Activated CD4-positive, alpha-beta memory T cell treated with anti-CD3 and anti-CD28 coated beads, Interleukin-2, amount 10 ng/mL, durations not matched to agents 7 days and 5 days (primary cell): ENCODE data around the gene ERCC4. TPM values are rescaled to one million over a fixed set of nuclear protein-coding genes. Genes with fewer than 3 reads are reported as not detected.

Experiments used
- CTCF ChIA-PET: fragments of 350-600 bp; sonication (Branson Sonifier 250); formaldehyde crosslinking; loops from one replicate; lab custom pipeline; 2021; ENCODE audit warnings: antibody characterized with exemption, inconsistent platforms; lab: Charles Lee
- POLR2A ChIA-PET: fragments of 350-600 bp; sonication (Branson Sonifier 250); formaldehyde crosslinking; loops from one replicate; lab custom pipeline; 2021; ENCODE audit warnings: antibody characterized with exemption; lab: Charles Lee
- DNase-seq: peaks from one replicate; pipeline ENCODE4 v3.0.0-alpha.2; 2020
- H3K27ac Mint-ChIP-seq: one replicate; pipeline ENCODE4 v1.8.0; 2021; ENCODE audit warnings: mild to moderate bottlenecking, mixed read lengths
- H3K27me3 Mint-ChIP-seq: one replicate; pipeline ENCODE4 v1.8.0; 2021; ENCODE audit warnings: mixed read lengths
- H3K36me3 Mint-ChIP-seq: one replicate; pipeline ENCODE4 v1.8.0; 2021; ENCODE audit warnings: low read depth, mixed read lengths
- H3K4me1 Mint-ChIP-seq: one replicate; pipeline ENCODE4 v1.8.0; 2021; ENCODE audit warnings: mixed read lengths
- H3K4me3 Mint-ChIP-seq: one replicate; pipeline ENCODE4 v1.8.0; 2021; ENCODE audit warnings: mild to moderate bottlenecking, mixed read lengths
- H3K9me3 Mint-ChIP-seq: one replicate; pipeline ENCODE4 v1.8.0; 2021; ENCODE audit warnings: mixed read lengths
- total RNA-seq, 2 experiments: library from RNA; stranded (reverse); gene quantifications; one replicate each; pipeline ENCODE4 v1.2.3, GENCODE V29; 2021

The ERCC4 gene
- total RNA-seq, 2 experiments from 2014 or later: 10.1 to 11.1 TPM

GRCh38 chr16:13984794-13985193 lies 64.8 kb downstream of the ERCC4 start:
- ChIA-PET CTCF (no interaction called here), POLR2A (no interaction called here)
- no peak for DNase-seq
- H3K9me3 Mint-ChIP-seq: no peaks in the 10 kb centered on the region
- H3K27ac Mint-ChIP-seq: no peak overlapping the region
- H3K4me1 Mint-ChIP-seq: no peaks in the 10 kb centered on the region
- H3K4me3 Mint-ChIP-seq: no peak overlapping the region
- no peaks in the 10 kb centered on the region for H3K36me3 Mint-ChIP-seq
- H3K27me3 Mint-ChIP-seq: no peaks in the 10 kb centered on the region

DNA sequence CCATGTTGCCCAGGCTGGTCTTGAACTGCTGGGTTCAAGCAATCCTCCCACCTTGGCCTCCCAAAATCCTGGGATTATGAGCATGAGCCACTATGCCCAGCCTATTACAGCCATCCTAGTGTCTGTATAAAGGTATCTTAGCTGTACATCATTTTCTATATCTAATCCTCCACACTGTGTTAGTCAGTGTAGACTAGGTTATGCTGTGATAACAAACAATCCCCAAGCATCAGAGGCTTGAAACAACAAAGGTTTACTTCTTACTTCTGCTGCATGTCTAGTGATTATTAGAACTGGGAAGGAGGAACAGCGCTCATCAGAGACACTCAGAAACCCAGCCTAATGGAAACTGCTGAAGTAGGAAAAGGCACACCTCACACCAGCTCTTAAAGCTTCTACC lies 68.1 kb downstream of the ERCC4 start:
- no peaks in the 10 kb centered on the region for H3K27me3 Mint-ChIP-seq
- DNase-seq: no peak
- H3K4me1 Mint-ChIP-seq: no peaks in the 10 kb centered on the region
- POLR2A ChIA-PET: no interaction called here
- no peaks in the 10 kb centered on the region for H3K9me3 Mint-ChIP-seq
- no peak overlapping the region for H3K27ac Mint-ChIP-seq
- CTCF ChIA-PET: no interaction called here
- no peaks in the 10 kb centered on the region for H3K36me3 Mint-ChIP-seq
- no peak overlapping the region for H3K4me3 Mint-ChIP-seq

GRCh38 chr16:13992322-13992721 lies 72.4 kb downstream of the ERCC4 start:
- POLR2A ChIA-PET: no interaction called here
- H3K27ac Mint-ChIP-seq: no peak overlapping the region

DNA sequence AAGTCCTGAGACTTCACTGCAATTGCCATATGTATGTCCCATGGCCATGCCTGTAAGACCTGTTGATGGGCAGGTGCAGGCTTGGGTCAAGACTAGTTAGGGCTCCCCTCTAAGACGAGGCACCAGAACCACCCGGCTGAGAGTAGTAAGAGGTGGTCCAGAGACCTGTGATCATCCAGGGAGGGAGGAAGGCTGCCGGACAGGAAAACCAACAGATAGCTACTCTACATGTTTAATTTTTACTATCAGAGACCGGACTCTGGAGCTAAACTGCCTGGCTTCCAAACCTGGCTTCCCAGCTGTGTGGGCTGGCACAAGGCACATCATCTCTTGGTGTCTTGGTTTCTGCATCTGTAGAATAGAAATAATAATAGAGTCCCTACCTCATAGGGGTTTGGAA lies 73.0 kb downstream of the ERCC4 start:
- Mint-ChIP-seq H3K4me1 (peaks cover 3% of the 10 kb centered on the region), H3K27me3 (no peaks in the 10 kb centered on the region), H3K9me3 (no peaks in the 10 kb centered on the region), H3K4me3 (no peak overlapping the region), H3K27ac (no peak overlapping the region), H3K36me3 (no peaks in the 10 kb centered on the region)
- POLR2A ChIA-PET: no interaction called here
- DNase-seq: no peak
- CTCF ChIA-PET: no interaction called here

More at GRCh38 chr16:13992322-13992721, 72.4 kb downstream of the ERCC4 start:
- no peak for DNase-seq
- Mint-ChIP-seq H3K4me1 (no peaks in the 10 kb centered on the region), H3K36me3 (no peaks in the 10 kb centered on the region), H3K27me3 (no peaks in the 10 kb centered on the region), H3K9me3 (no peaks in the 10 kb centered on the region), H3K4me3 (no peak overlapping the region)
- CTCF ChIA-PET: no interaction called here

GRCh38 chr16:13994239-13995106 lies 74.5 kb downstream of the ERCC4 start:
- Mint-ChIP-seq H3K27me3 (no peaks in the 10 kb centered on the region), H3K9me3 (no peaks in the 10 kb centered on the region), H3K36me3 (no peaks in the 10 kb centered on the region), H3K4me3 (no peak overlapping the region), H3K4me1 (peaks cover 6% of the 10 kb centered on the region), H3K27ac (no peak overlapping the region)
- POLR2A ChIA-PET: no interaction called here
- CTCF ChIA-PET: no interaction called here
- DNase-seq: no peak

- ChIA-PET POLR2A (no interaction called here), CTCF (no interaction called here)
- Mint-ChIP-seq H3K27ac (no peak overlapping the region), H3K4me3 (no peak overlapping the region), H3K4me1 (peaks cover 6% of the 10 kb centered on the region), H3K36me3 (no peaks in the 10 kb centered on the region), H3K9me3 (no peaks in the 10 kb centered on the region), H3K27me3 (no peaks in the 10 kb centered on the region)
- no peak for DNase-seq
Measured at GRCh38 chr16:13995194-13995593, 75.2 kb downstream of the ERCC4 start.

- Mint-ChIP-seq H3K36me3 (no peaks in the 10 kb centered on the region), H3K27ac (no peak overlapping the region), H3K9me3 (no peaks in the 10 kb centered on the region), H3K4me1 (peaks cover 6% of the 10 kb centered on the region), H3K27me3 (no peaks in the 10 kb centered on the region), H3K4me3 (no peak overlapping the region)
- CTCF ChIA-PET: no interaction called here
- POLR2A ChIA-PET: no interaction called here
- DNase-seq: no peak
Measured at GRCh38 chr16:13996778-13997288, 76.9 kb downstream of the ERCC4 start.

DNA sequence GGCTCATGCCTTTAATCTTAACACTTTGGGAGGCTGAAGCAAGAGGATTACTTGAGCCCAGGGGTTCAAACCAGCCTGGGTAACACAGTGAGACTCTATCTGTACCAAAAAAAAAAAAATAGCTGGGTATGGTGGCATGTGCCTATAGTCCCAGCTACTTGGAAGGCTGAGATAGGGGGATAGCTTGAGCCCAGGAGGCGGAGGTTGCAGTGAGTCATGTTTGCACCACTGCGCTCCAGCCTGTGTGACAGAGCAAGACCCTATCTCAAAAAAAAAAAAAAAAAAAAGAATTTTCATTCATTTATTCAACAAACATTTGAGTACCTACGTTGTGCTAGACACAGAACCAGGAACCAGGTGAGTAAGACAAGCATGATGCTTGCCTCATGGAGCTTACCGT lies 77.6 kb downstream of the ERCC4 start:
- H3K27ac Mint-ChIP-seq: no peak overlapping the region
- CTCF ChIA-PET: no interaction called here
- no peaks in the 10 kb centered on the region for H3K9me3 Mint-ChIP-seq
- H3K27me3 Mint-ChIP-seq: no peaks in the 10 kb centered on the region
- H3K36me3 Mint-ChIP-seq: no peaks in the 10 kb centered on the region
- H3K4me3 Mint-ChIP-seq: no peak overlapping the region
- no peak for DNase-seq
- POLR2A ChIA-PET: no interaction called here
- peaks cover 6% of the 10 kb centered on the region for H3K4me1 Mint-ChIP-seq

- Mint-ChIP-seq H3K36me3 (no peaks in the 10 kb centered on the region), H3K27ac (no peak overlapping the region), H3K4me3 (no peak overlapping the region), H3K27me3 (peaks cover 2% of the 10 kb centered on the region), H3K4me1 (peaks cover 6% of the 10 kb centered on the region), H3K9me3 (no peaks in the 10 kb centered on the region)
- no peak for DNase-seq
- ChIA-PET POLR2A (no interaction called here), CTCF (no interaction called here)
Measured at GRCh38 chr16:13997933-13998332, 78.0 kb downstream of the ERCC4 start.

- no peaks in the 10 kb centered on the region for H3K36me3 Mint-ChIP-seq
- peaks cover 6% of the 10 kb centered on the region for H3K27me3 Mint-ChIP-seq
Measured at GRCh38 chr16:13999071-13999894, 79.3 kb downstream of the ERCC4 start.

DNA sequence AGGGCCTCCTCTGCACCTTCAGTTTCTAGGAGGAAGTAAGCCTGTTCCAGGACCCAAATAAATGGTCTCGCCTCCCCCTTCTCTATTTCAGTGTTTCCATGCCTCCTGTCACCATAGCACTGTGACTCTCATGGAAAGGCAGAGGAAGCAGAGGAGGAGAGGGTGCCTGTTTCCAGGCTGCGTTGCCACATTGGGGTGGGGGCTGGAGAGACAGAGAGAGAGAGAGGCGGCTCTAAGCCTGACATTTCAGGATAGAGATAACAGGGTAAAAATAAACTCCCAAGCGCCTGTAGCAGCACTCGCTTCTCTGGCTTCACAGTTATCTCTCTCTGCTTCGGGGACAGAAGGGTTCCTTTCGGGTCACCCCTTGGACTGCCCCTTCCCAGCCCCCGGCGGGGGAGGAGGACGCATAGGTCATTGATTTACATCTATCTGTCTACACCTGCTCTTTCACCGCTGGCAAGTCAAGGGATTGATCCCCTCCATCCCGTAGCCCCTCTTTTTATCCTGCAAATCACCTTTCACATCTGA lies 80.0 kb downstream of the ERCC4 start:
- ChIA-PET CTCF (no interaction called here), POLR2A (no interaction called here)
- no peaks in the 10 kb centered on the region for H3K36me3 Mint-ChIP-seq
- H3K4me3 Mint-ChIP-seq: no peak overlapping the region
- H3K9me3 Mint-ChIP-seq: no peaks in the 10 kb centered on the region
- H3K27ac Mint-ChIP-seq: no peak overlapping the region
- DNase-seq: no peak
- H3K4me1 Mint-ChIP-seq: peaks cover 6% of the 10 kb centered on the region
- H3K27me3 Mint-ChIP-seq: peaks cover 6% of the 10 kb centered on the region

More at GRCh38 chr16:13999071-13999894, 79.3 kb downstream of the ERCC4 start:
- peaks cover 6% of the 10 kb centered on the region for H3K4me1 Mint-ChIP-seq
- H3K27ac Mint-ChIP-seq: no peak overlapping the region
- no peak for DNase-seq
- H3K4me3 Mint-ChIP-seq: no peak overlapping the region
- ChIA-PET POLR2A (no interaction called here), CTCF (no interaction called here)
- H3K9me3 Mint-ChIP-seq: no peaks in the 10 kb centered on the region

DNA sequence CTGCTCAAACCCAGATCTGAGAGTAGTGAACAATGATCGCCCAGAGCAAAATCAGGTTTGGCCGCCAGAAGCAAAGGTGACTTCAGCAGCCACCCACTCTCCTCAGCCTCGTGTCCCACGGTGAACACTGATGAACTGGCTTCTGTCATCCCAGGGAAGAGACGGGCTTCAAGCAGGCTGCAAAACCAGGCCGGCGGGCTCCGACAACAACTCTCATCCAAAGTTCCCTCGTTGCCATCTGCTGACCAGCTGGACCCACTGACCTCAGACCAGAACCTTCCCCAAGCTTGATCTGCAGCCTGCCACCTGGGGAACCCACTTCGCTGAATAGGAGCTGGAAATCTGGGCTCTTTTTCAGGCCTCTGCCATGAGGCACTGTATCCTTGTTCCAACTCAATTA lies 81.6 kb downstream of the ERCC4 start:
- DNase-seq: no peak
- POLR2A ChIA-PET: no interaction called here
- Mint-ChIP-seq H3K27me3 (peaks cover 6% of the 10 kb centered on the region), H3K9me3 (no peaks in the 10 kb centered on the region), H3K36me3 (no peaks in the 10 kb centered on the region), H3K27ac (no peak overlapping the region), H3K4me3 (no peak overlapping the region), H3K4me1 (peaks cover 6% of the 10 kb centered on the region)
- CTCF ChIA-PET: interaction anchor here (0.6 kb wide), 1 partner anchor 65 kb away, joined by 3 read pairs; no protein-coding TSS in a partner anchor
